Endometrium (tissue), 2 donors: ENCODE data around the gene SSX2IP.
"Not testable (repeated sequence)": the region's sequence is repeated elsewhere in the genome, so short reads cannot be mapped to it uniquely, and the experiment has no call there.

Experiments used
- FAIRE-seq: peaks from 2 replicates; lab custom pipeline; 2012; peaks lifted over from hg19 to GRCh38; lab: Jason Lieb, UNC
- donor health status: control.
- donor health status: control.

Gene SSX2IP

DNA sequence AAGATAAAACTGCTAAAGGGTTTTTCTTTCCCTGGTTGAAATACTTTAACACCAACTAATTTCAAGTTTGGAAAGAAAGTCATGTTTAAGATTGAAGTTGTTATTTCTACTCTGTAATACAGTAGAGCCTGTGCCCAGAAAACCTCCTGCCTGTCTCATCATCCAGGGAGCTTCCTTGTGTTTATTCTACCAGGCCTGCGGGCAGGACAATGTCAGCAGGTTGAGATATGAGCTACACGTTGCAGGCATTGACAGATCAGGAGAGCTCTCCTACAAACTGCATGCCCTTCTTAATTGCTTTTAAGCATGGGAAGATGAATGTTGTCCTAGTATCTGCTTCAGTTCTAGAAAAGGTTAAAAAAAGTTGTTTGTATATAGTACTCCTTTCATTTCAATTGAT lies 72.9 kb downstream of the SSX2IP start:
- no peak for FAIRE-seq

DNA sequence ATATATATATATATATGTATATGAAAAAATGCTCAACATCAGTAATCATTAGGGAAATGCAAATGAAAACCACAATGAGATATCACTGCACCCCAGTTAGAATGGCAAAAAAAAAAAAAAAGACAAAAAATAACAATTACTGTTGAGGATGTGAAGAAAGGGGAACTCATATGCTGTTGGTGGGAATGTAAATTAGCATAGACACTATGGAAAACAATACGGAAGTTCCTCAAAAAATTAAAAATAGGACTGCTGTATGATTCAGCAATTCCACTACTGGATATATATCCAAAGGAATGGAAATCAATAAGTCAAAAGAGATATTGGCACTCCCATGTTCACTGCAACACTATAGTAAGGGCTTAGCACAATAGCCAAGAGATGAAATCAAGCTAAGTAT lies 74.5 kb downstream of the SSX2IP start:
- FAIRE-seq = no peak

DNA sequence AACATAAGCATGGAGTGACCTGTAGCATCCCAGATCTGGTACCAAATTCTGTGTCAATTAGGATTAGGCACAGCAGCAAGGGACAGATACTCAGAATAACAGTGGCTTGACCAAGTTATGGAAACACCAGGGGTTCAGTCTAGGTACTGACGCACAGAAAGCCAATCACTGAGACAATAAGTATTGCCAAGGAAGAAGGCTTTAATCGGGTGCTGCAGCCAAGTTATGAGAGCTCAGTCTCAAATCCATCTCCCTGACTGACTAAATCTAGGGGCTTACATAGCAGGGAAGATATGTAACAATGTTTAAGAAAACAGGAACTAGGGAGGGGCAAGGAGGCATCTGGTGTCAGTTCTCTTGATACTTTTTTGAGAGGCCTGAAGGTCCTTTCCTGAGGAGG lies 76.4 kb downstream of the SSX2IP start:
- FAIRE-seq = no peak

DNA sequence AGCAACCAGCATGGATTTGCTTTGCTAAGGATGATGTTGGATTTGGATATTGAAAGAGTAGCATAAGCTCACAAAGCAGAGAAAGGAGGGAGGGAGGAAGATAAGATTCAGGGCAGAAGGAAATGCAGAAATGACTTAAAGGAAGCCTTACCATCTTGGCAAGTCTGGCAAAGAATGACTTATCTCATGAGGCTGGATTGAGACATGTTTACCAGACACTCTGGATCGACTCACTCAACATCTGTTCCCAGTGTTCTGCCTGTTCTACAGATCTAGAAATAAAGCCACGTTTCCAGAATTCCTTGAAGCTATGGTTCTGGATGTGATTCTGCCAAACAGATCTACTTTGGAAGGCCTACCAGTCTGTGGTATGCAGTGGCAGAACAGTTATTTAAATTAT lies 77.2 kb downstream of the SSX2IP start:
- FAIRE-seq = no peak

DNA sequence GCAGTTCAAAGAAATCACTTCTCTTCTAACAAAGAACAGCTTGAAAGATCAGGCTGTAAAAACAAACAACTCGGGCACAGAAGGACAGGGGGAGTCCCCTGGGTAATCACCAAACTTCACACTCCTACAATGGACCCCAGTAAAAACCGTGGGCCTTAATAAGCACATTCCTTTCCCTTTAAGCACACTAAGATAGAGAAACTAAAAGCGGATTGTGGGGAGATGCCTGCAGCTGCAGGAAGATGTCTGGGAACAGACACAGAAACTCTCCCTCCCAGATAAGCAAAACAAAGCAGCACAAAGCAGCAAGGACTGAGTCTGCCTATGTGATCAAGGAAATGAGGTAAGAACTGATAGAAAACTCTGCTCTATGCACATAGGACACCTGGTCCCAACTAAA lies 78.5 kb downstream of the SSX2IP start:
- FAIRE-seq = no peak

DNA sequence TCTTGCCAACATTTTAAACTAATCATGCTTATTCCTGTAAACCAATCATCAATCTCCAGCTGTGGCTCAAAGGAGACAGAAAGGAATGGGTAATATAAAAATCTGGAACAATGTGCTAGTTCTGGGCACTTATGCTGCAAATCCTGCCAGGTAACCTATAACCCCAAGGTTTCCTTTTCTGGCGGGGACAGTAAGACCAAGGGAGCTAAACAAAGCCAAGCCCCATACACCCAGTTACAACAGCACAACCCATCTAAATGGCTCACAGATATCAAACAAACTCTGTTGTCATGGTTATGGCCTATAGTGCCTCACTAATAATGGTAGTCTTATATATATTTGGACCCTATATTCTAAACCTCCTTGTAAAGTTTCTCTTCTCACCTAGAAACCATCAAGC lies 79.2 kb downstream of the SSX2IP start:
- FAIRE-seq = no peak

DNA sequence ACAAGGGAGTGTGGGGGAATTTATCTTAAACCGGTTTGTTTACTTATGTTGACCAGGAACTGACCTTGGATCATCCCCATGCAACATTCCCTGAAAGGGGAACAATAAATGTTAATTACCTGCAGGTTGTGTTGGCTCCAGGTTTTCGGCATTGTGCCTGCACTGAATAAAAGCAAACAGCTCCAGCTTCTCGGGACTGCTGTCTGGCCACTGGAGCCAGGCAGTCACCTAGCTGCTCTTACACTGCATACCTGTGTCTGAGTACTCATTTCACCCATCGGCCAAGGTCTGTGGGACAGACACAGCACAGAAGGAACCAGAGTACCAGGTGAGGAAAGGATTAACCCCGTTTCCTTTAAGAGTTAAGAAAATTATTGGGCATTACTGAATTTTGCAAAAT lies 83.3 kb downstream of the SSX2IP start:
- FAIRE-seq = no peak

DNA sequence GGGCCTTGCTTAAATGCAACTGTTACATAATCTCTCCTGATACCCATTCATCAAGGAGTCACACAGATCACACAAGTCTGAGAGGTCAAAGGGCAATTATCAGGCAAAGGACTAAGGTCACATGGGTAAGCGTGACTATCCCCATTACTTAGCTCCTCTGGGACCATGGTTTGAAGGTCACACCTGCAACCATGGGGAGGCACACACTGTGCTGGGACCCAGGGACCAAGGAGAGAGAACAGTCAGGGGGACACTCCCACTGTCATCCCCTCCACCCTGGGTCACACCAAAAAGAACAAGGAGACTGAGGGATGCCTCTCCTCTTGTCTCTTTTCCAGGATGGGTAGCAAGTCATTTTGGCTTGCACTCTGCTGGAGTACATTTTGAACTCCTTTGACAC lies 85.1 kb downstream of the SSX2IP start:
- FAIRE-seq = no peak

DNA sequence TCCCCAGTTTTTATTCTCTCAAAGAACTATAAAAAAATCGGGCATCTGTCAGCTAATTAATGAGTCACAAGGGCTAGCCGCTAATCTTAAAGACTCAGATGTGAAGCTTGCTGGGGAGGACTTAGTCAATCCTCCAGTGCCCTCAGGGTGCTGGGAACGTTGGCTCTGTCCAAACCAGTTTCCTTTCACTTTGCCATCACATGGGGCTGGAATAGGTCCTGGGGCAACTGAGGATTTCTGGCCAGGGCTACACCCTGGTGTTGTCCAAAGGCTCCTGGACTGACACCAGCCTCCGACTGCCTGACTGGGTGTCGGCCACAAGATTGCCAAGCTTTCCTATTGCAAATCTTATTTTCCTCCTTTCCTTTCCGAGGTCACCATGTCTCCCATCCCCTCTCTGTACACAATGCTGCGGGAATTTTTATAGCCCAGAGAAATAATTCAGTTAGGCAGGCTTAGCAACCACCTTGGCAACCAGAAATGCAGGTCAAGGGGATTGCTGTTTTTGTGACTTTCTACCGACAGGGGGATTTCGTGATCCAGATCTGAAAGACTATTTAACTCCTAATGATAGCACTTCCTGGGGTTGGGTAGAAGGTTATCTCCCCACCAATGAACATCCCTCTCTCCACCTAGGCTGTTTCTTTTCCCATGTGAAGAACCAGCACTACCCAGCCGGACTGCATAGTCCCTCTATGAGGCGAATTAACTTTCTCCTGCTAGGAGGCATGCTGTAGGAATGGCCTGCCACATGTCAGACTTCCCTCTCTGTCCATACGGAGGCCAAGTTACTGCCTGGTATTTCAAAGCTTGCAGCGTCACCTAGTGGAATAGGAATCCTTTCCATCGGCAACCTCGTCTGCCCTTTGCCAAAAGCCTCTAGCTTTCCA lies 86.1 kb downstream of the SSX2IP start:
- FAIRE-seq = peak; percentile 41

DNA sequence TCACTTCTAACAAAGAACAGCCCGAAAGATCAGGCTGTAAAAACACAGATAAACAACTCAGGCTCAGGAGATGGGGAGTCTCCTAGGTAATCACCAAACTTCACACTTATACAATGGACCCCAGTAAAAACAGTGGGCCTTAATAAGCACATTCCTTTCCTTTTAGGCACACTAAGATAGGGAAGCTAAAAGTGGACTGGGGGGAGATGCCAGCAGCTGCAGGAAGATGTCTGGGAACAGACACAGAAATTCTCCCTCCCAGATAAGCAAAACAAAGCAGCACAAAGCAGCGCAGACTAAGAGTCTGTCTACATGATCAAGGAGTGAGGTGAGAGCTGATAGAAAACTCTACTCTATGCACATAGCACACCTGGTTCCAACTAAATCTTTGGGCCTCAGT lies 87.0 kb downstream of the SSX2IP start:
- no peak for FAIRE-seq

DNA sequence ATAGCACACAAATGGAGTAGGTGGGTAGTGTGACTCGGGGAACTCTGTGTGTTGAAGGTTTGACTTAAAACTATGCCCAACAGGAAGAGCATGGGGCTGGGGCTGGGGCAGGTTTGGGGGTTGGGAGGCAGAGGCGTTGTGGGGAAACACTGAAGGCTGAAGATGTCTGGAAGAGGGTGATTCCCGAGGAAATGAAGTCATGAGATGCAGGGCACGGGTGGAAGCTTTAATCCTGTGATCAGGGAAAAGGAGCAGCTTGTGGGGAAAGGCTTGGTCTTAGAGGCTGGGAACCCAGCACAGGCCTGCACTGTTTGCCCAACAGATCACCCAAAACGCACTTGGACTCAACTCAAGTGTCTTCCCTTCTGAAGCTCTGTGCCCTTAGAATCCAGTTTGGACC lies 89.5 kb downstream of the SSX2IP start:
- no peak for FAIRE-seq

DNA sequence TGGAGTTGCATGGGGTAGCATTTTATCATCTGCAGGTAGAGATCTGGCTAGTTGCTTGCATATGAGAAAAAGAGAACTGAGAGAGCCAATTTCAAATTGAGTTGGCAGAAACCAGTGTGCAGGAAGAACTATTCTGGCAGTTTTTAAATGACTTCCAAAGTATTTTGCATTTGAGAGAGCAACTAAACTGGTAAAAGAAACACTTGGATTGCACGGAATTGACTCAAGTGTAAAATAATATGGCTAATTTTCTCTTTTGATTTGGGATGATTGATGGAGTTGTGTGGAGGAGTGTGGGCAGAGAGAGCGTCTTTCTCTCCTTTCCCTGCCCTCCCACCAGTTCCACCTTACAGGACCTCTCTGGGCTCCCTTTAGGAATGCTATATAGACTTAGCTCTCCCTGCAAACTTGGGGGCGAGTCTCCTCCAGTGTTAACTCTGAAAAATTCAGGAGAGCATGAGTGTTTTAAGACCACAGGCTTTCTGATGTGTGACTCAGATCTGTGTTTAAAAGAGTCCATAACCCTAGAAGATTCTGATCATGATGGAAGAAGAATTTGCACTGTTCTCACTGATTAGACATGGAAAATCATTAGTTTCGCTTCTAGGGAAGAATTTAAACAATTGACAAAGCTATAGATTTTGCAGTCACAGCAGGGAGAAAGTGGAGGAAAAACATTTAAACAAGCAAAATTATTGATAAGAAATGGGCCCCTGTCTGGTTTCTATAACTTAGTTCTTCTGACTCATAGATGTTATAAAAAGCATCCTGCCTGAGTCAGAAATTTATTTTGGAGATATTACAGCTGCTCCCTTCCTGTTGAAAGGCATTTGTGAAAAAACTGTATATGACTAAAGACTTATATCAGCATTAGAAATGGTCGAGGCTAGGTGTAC lies 91.2 kb downstream of the SSX2IP start:
- FAIRE-seq = no peak

DNA sequence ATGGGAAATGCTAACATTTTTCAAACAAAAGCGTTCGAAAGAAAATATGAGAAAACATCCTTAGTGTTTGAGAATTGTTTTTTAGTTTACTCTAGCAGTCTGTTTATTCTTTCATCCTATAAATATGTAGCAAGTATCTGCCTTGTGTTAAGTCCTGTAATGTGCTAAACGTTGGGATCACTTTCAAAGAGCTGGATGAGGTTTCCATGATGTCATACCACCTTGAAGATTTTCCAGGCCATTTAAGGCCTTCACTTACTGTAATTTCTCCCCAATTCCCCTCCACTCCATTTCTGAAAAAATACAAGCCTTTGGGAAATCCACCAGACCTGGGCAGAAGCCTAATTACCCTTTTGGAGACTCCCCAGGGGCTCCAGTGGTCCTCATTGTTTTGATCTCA lies 91.8 kb downstream of the SSX2IP start:
- FAIRE-seq = no peak

DNA sequence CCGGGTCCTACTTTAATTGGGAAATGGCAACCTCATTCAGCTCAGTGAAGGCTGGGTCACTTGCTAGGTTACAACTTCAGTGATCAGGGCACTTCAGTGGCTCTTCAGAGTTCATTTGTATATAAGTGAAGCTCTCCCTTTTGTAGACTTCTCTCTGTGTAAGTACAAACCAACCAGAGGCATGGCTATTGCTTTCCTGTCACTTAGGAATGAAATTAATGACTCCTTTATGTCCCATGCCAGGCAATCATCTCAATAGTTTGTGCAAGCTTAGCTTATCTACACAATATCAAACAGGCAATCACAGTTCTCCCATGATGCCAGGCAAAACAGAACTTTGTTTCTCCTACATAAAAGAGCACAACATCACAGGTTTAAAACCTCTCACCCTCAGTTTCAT lies 93.2 kb downstream of the SSX2IP start:
- no peak for FAIRE-seq

DNA sequence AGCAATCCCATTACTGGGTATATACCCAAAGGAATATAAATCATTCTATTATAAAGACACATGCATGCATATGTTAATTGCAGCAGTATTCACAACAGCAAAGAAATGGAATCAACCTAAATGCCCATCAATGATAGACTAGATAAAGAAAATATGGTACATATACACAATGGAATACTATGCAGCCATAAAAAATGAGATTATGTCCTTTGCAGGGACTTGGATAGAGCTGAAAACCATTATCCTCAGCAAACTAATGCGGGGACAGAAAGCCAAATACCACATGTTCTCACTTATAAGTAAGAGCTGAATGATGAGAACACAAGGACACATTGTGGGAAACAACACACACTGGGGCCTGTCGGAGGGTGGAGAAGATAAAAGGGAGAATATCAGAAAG lies 95.3 kb downstream of the SSX2IP start:
- FAIRE-seq = not testable (repeated sequence)
